ENCODE data around the gene GFOD1.
A peak's percentile ranks its signal among the peaks of the same experiment; 100 is the strongest.
"Not testable (repeated sequence)": the region's sequence is repeated elsewhere in the genome, so short reads cannot be mapped to it uniquely, and the experiment has no call there.

The GFOD1 gene

GRCh38 chr6:13354331-13355042 is 132.9 kb downstream of the GFOD1 start:
- no peak for DNase-seq (ENCODE audit: low read depth)

- DNase-seq (ENCODE audit: low read depth): no peak
Measured at GRCh38 chr6:13352165-13352564, 135.2 kb downstream of the GFOD1 start.

- no peak for DNase-seq (ENCODE audit: low read depth)
Measured at GRCh38 chr6:13351271-13351670, 136.1 kb downstream of the GFOD1 start.

DNA sequence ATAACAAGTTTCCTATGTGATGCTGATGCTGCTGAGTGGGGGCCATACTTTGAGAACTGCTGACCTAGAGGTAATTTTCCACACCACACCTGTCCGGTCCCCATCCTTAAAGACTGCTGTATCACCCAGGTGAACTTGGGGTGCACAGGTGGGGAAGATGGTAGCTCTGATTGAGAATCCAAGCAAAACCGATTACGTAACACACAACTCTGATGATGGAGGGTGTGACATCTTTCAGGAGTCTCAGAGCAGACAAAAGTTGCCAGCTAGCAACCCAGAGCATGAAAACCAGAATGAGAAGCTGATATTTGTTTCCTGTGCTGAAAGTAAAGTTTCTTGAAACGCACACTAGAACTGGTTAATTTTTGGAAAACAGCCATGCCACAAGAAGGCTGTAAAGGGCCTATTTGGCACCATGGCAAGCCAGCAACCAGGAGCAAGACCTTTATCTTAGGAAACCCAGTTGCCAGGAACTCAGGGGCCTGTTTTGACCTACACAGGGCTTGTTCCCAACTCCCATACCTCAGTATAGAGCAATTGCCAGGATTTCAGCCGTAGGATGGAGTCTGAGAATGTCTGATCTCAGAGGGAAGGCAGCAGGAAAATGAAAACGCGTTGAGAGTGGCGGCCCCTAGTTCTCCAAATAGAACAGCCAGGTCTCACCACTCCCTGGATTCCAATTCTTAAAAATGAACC is 137.4 kb downstream of the GFOD1 start:
- DNase-seq (ENCODE audit: low read depth): no peak

GRCh38 chr6:13348334-13349113 is 138.9 kb downstream of the GFOD1 start:
- DNase-seq (ENCODE audit: low read depth): no peak

DNA sequence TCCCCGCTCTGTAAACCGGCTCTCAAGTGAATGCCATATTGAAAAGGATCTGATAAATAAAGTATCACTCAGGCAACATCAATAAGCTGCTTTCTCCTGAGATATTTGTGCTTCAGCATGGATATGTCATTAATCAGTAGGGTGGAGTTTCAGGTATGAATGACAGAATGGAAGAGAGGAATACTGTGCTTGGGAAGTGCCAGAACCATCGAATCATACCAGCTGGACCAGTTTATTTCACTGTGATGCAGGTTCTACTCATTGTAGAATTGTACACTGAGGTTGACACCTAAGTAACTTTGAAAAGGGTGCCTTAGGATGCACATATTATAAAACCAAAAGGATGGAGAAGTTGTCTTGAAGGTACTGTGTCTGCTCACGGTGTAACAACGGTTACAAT is 141.2 kb downstream of the GFOD1 start:
- no peak for DNase-seq (ENCODE audit: low read depth)

GRCh38 chr6:13342414-13343019 is 144.9 kb downstream of the GFOD1 start:
- no peak for DNase-seq (ENCODE audit: low read depth)

DNA sequence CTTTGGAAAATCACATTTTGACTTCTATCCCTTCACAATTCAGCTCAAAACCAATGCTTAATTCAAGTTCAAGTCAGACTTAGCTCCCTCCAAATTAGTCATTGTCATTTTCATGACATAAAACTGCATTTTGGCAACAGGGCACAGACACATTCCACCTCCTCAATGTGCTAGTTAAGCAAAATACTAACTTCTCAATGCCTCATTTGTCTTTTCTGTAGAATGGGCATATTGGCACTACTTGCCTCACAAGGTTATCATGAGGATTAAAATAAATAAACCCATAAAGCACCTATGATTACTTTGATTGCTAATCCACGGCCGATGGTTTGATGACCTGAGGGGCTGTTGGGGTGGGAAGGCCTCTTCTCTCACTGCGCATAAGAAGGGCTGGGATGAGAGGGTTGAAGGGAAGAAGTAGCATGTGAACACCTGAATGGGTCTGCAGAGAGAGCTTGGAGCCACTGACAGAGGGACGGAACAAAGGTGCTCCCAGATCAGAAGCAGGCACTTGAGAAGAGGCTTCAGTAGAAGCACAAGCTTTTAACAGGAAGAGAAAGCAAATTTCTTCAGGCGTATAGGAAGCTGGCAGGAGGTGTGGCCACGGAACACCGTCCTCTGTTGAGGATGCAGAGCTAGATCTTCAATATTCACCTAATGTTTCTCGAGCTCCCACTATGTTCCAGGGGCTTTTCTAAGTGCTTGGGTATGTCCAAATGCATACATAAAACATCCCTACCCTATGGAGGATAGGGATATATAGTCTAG is 147.4 kb downstream of the GFOD1 start:
- no peak for DNase-seq (ENCODE audit: low read depth)

GRCh38 chr6:13338038-13338437 is 149.4 kb downstream of the GFOD1 start:
- no peak for DNase-seq (ENCODE audit: low read depth)

GRCh38 chr6:13336553-13336952 is 150.8 kb downstream of the GFOD1 start:
- DNase-seq (ENCODE audit: low read depth): peak; percentile 43

GRCh38 chr6:13334953-13335352 is 152.4 kb downstream of the GFOD1 start:
- no peak for DNase-seq (ENCODE audit: low read depth)

GRCh38 chr6:13332349-13332706 is 155.1 kb downstream of the GFOD1 start:
- no peak for DNase-seq (ENCODE audit: low read depth)

- no peak for DNase-seq (ENCODE audit: low read depth)
Measured at GRCh38 chr6:13331516-13332348, 155.7 kb downstream of the GFOD1 start.

DNA sequence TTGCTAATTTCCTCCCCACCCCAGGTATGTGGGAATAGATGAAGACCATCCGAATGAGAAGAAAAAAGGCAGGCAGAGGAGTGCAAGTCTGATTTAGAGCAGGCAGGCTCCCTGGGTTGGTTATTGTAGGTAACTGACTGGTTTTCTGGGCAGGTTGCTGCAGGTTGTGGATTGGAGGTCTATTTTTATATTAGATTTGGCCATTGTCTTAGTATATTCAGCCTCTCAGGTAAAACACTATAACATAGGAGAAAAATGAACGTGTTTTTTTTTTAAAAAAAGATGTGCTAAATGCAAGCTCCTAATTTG is 158.6 kb downstream of the GFOD1 start:
- no peak for DNase-seq (ENCODE audit: low read depth)

GRCh38 chr6:13328076-13328874 is 159.1 kb downstream of the GFOD1 start, which contains the start of gene TBC1D7:
TBC1D7 (minus strand) TSS chr6:13328537; CDS start chr6:13326898, 1,639 bp downstream.
- DNase-seq (ENCODE audit: low read depth): peak; percentile 94

- DNase-seq (ENCODE audit: low read depth): no peak
Measured at GRCh38 chr6:13327691-13328075, 159.7 kb downstream of the GFOD1 start.

DNA sequence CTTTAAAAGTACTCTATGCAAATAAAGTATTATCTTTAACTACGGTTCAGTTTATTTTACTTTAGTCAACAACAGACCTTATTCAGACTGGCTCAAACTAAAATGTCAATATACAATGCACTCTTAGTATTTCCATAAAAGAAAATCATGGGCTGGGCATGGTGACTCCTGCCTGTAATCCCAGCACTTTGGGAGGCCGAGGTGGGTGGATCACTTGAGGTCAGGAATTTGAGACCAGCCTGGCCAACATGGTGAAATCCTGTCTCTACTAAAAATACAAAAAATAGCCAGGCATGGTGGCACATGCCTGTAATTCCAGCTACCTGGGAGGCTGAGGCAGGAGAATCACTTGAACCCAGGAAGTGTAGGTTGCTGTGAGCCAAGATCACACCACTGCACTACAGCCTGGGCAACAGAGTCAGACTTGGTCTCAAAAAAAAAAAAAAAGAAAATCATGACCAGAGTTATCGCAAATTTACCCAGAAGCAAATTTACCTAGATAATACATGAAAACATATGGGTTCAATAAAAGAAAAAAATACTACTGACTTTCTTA is 161.3 kb downstream of the GFOD1 start:
- not testable (repeated sequence) for DNase-seq (ENCODE audit: low read depth)

DNA sequence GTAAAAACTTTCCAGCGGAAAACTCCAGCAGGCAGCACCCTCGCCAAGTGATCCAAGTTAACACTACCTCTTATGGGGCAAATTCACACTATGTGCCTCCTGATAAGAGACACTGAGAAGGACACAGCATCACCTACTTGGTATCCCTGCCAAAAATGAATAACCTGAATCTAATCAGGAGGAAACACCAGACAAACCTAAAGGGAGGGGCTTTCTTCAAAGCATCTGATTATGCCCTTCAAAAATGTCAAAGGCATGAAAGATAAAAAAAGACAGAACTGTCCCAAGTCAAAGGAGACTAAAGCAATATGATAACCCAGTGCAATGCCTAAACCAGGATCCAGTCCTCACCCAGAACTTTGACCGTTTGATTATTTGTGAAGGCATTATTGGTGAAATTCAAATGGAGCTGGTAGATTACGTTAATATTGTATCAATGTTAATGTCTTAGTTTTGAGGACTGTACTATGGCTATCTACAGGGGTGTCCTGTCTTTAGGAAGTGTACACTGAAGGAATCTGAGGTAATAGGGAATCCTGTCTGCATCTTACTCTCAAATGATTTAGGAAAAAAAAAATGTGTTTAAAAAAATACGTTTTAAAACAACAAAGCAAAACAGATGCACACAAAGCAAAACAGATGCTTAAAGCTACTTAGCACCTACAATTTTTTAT is 167.4 kb downstream of the GFOD1 start:
- no peak for DNase-seq (ENCODE audit: low read depth)

GRCh38 chr6:13318821-13319220 is 168.6 kb downstream of the GFOD1 start:
- no peak for DNase-seq (ENCODE audit: low read depth)

Measured in stimulated activated CD8-positive, alpha-beta memory T cell treated with anti-CD3 and anti-CD28 coated beads, Interleukin-12 subunit alpha, Interleukin-12 subunit beta, amount 100 ng/mL, for 4 hours (primary cell).